ENCODE results near the gene FCAR. TPM values are rescaled to one million over a fixed set of nuclear protein-coding genes. Genes with fewer than 3 reads are reported as not detected.
A peak's percentile ranks its signal among the peaks of the same experiment; 100 is the strongest.
"Not testable (repeated sequence)": the region's sequence is repeated elsewhere in the genome, so short reads cannot be mapped to it uniquely, and the experiment has no call there.

Gene FCAR
- total RNA-seq, 2 donors from 2014 or later = not detected

DNA sequence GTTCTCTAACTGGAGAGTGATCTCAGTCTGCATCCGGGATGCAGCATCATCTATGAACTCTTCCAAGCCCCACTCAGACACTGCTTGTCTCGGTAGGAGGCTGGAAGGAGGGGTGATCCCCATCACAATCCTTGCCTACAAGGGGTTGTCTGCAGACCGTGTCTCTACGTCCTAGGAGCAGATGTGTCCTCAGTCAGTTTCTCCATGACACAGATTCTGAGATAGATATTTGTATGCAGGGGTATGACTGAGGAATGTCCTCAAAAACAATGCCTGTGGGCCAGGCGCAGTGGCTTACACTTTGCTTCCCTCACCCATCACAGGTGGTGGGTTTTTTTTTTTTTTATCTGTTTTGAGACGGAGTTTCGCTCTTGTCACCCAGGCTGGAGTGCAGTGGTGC is 32.8 kb downstream of the FCAR start:
- Histone ChIP-seq H3K36me3 (replicated peaks in 1 of 2; ENCODE audit: insufficient read depth in 1 of 2, low read depth in 2 of 2) (no peaks in the 10 kb centered on the region), H3K9me3 (no peaks in the 10 kb centered on the region), H3K4me3 (no peak overlapping the region), H3K27ac (no peak overlapping the region), H3K27me3 (no peaks in the 10 kb centered on the region), H3K4me1 (no peaks in the 10 kb centered on the region)
- ATAC-seq = no peak
- intact Hi-C loops (cut with DNase I) = no loop called here
- 68 to 76% methylated on average over 5 to 7 of the region's 7 CpGs for WGBS, 2 donors
- DNase-seq = no peak
- TF ChIP-seq, protein P1, sequence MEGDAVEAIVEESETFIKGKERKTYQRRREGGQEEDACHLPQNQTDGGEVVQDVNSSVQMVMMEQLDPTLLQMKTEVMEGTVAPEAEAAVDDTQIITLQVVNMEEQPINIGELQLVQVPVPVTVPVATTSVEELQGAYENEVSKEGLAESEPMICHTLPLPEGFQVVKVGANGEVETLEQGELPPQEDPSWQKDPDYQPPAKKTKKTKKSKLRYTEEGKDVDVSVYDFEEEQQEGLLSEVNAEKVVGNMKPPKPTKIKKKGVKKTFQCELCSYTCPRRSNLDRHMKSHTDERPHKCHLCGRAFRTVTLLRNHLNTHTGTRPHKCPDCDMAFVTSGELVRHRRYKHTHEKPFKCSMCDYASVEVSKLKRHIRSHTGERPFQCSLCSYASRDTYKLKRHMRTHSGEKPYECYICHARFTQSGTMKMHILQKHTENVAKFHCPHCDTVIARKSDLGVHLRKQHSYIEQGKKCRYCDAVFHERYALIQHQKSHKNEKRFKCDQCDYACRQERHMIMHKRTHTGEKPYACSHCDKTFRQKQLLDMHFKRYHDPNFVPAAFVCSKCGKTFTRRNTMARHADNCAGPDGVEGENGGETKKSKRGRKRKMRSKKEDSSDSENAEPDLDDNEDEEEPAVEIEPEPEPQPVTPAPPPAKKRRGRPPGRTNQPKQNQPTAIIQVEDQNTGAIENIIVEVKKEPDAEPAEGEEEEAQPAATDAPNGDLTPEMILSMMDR (IDR thresholded peaks at IDR 0.05) = no peak
- TF ChIP-seq POLR2A (IDR thresholded peaks at IDR 0.05) = no peak

DNA sequence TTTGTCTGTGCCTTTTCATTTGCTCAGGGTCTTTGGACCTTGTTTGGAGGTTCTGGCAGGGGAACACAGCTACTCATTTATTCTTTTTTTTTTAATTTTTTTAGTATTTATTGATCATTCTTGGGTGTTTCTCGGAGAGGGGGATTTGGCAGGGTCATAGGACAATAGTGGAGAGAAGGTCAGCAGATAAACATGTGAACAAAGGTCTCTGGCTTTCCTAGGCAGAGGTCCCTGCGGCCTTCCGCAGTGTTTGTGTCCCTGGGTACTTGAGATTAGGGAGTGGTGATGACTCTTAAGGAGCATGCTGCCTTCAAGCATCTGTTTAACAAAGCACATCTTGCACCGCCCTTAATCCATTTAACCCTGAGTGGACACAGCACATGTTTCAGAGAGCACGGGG is 33.9 kb downstream of the FCAR start:
- H3K4me3 ChIP-seq; H3K4me1 ChIP-seq; DNase-seq; ATAC-seq; intact Hi-C loops (cut with DNase I); H3K27ac ChIP-seq; H3K9me3 ChIP-seq; H3K27me3 ChIP-seq; H3K36me3 ChIP-seq (replicated peaks in 1 of 2; ENCODE audit: insufficient read depth in 1 of 2, low read depth in 2 of 2): not testable (repeated sequence)
- WGBS, 2 donors = 36 to 42% methylated on average over 3 to 4 of the region's 5 CpGs

DNA sequence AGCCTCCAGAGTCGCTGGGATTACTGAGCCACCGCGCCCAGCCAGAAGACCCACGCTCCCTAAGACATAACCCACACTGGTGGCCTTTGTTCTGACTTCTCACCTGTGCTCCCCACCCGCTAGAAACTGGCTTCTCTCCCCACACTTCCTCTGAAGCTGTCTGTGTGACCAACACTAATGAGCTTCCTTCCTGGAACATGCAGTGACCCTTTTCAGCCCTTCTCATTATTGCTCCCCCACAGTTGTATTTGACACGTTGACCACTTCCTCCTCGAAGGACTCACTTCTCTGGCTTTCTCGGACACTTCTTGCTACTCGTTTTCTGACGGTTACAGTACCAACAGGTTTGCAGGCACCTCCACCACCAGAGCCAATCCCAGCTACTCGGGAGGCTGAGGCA is 42.8 kb downstream of the FCAR start:
- no peaks in the 10 kb centered on the region for H3K4me1 ChIP-seq
- TF ChIP-seq, protein P1 (IDR thresholded peaks at IDR 0.05) = no peak
- TF ChIP-seq POLR2A (IDR thresholded peaks at IDR 0.05) = no peak

DNA sequence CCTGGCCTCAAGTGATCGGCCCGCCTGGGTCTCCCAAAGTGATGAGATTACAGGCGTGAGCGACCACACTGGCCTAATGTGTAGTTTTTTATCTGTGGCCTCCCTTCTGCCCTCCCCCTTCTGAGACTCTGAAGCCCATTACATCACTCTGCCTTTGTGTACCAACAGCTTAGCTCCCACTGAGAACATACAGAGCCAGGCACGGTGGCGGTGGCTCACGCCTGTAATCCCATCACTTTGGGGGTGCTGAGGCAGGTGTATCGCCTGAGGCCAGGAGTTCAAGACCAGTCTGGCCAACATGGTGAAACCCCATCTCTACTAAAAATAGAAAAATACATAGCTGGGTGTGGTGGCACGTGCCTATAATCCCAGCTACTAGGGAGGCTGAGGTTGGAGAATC is 44.5 kb downstream of the FCAR start:
- Histone ChIP-seq H3K4me1 (no peaks in the 10 kb centered on the region), H3K4me3 (no peak overlapping the region), H3K27me3 (no peaks in the 10 kb centered on the region), H3K27ac (no peak overlapping the region), H3K36me3 (replicated peaks in 1 of 2; ENCODE audit: insufficient read depth in 1 of 2, low read depth in 2 of 2) (no peaks in the 10 kb centered on the region), H3K9me3 (no peaks in the 10 kb centered on the region)
- DNase-seq (no peak), ATAC-seq (no peak)
- WGBS, 2 donors = 48 to 58% methylated on average over 9 of the region's 9 CpGs
- no peak for TF ChIP-seq POLR2A (IDR thresholded peaks at IDR 0.05)
- TF ChIP-seq, protein P1 (IDR thresholded peaks at IDR 0.05) = no peak
- intact Hi-C loops (cut with DNase I) = no loop called here

More for the DNA sequence above, 42.8 kb downstream of the FCAR start:
- ATAC-seq = no peak
- 56 to 57% methylated on average over 11 of the region's 11 CpGs for WGBS, 2 donors
- DNase-seq = no peak
- no peaks in the 10 kb centered on the region for H3K36me3 ChIP-seq (replicated peaks in 1 of 2; ENCODE audit: insufficient read depth in 1 of 2, low read depth in 2 of 2)
- H3K9me3 ChIP-seq = no peaks in the 10 kb centered on the region
- intact Hi-C loops (cut with DNase I) = no loop called here
- H3K27me3 ChIP-seq = no peaks in the 10 kb centered on the region
- no peak overlapping the region for H3K4me3 ChIP-seq
- H3K27ac ChIP-seq = no peak overlapping the region

DNA sequence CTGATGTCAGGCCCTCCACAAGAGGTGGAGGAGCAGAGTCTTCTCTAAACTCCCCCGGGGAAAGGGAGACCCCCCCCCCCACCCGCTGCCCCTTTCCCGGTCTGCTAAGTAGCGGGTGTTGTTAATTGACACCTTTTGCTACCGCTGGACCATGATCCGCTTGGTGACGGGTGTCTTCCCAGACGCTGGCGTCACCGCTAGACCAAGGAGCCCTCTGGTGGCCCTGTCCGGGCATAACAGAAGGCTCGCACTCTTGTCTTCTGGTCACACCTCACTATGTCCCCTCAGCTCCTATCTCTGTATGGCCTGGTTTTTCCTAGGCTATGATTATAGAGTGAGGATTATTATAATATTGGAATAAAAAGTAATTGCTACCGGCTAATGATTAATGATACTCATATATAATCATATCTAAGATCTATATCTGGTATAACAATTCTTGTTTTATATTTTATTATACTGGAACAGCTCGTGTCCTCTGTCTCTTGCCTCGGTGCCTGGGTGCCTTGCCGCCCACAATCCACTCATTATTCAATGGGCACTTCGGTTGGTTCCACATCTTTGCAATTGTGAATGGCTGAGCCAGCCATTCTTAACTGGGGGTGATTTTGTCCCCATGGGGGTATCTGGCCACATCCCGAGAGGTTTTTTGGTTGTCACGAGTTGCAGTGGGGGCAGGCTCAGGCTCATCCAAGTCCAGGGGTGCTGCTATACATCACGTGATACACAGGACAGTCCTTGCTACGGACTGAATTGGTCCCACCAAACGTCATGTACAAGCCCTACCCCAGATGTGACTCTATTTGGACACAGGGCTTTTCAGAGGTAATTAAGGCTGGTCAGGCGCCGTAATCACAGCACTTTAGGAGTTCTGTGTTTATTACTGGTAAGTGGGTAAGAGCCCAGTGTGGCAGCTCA is 45.9 kb downstream of the FCAR start:
- intact Hi-C loops (cut with DNase I); ATAC-seq; H3K4me1 ChIP-seq; H3K27me3 ChIP-seq; H3K4me3 ChIP-seq; H3K27ac ChIP-seq; H3K36me3 ChIP-seq (replicated peaks in 1 of 2; ENCODE audit: insufficient read depth in 1 of 2, low read depth in 2 of 2); DNase-seq; H3K9me3 ChIP-seq: not testable (repeated sequence)
- whole genome bisulfite sequencing, 2 donors = 27 to 45% methylated on average over 13 to 17 of the region's 24 CpGs
- TF ChIP-seq, protein P1 (IDR thresholded peaks at IDR 0.05) = peak in 6 of 7 experiments; percentile 13 to 34 (median 24)

Measured in body of pancreas (tissue), 4 donors.